ENCODE results near the gene D2HGDH. TPM values are rescaled to one million over a fixed set of nuclear protein-coding genes. Genes with fewer than 3 reads are reported as not detected.

Gene D2HGDH
- polyA plus RNA-seq (ENCODE audit: insufficient read length in 3 of 3): 10 to 100 TPM; 27.5 to 38.9 (median 28.1) TPM

DNA sequence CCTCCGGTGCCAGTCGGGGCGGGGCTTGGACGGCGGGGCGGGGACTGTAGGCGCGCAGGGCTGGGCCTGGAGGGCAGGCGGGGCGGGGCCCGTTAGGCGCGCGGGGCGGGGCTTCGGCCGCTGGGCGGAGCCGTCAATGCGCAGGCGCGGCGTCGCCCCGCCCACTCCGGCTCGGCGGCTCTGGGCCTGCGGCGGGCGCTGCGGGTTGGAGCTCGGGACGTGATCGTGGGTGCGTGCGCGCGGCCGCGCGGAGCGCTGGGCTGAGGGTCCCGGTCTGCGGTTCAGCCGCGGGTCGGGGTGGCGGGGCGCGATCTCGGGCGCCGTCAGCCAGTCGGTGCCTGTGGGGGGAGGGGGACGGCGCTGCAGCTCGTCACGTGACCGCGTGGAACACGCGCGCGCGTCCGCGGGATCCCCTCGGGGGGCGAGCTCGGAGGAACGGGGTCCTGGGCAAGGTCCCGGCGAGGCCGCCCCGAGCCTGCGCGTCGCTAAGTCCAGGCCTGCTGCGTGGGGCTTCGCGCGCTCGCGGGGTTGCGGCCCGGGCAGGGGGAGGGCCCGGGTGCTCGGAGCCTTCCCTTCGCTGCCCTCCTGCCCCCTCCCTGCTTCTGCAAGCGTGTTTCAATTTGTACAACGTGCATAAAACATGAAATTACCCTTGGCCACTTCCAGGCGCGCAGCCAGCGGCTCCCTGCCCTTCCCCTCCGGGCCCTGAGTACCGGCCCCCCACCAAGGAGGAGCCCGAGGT lies at the start of gene D2HGDH:
TSS of gene D2HGDH (plus strand) at position 164 of the 742 bp plus-strand sequence. CDS start 595 bp downstream, outside the sequence.
- peak; percentile 52 to 67 (median 65) for DNase-seq (ENCODE audit: low read depth in 3 of 3, low spot score in 2 of 3)

GRCh38 chr2:241686324-241686649 lies 48.1 kb upstream of the D2HGDH start:
- DNase-seq (ENCODE audit: low read depth in 3 of 3, low spot score in 2 of 3): no peak

DNA sequence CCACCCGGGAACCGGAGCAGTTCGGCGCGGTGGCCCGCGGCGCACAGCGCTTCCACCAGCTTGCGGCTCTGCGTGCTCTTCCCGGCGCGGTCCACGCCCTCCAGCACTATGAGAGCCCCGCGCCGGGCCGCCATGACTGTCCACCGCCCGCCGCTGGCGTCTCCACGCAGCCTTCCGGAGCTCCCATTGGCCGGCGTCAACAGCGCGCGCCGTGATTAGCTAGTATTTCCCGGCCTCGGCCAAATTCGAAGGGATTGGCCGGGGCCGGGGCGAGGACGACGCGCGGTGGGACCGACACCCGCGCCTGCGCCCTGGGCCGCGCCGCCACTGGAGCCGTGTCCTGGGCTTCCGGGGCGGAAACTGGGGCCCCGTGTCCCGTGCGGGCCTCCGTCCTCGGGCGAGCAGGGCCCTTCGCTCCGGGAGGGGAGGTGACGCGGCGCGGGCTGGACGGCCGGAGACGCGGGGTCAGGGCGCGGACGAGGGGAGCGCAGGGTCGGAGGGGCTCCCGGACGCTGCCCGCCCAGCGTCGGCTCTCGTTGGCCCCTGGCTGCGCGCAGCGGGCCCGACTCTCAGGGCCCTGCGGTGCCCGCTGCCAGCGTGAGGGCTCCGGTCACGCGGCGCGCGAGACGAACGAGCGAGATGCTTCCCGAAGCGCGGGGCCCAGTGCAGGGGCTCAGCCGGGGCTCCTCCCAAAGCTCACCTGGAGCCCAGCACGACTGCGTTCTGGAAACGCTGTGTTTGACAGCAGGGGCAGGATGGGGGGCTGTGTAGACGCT lies 47.6 kb upstream of the D2HGDH start, which contains the start of gene DTYMK:
TSS of gene DTYMK (minus strand) at position 166 of the 776 bp plus-strand sequence. CDS start at position 134, 32 bp downstream.
- peak; percentile 60 to 92 (median 81) for DNase-seq (ENCODE audit: low read depth in 3 of 3, low spot score in 2 of 3)

DNA sequence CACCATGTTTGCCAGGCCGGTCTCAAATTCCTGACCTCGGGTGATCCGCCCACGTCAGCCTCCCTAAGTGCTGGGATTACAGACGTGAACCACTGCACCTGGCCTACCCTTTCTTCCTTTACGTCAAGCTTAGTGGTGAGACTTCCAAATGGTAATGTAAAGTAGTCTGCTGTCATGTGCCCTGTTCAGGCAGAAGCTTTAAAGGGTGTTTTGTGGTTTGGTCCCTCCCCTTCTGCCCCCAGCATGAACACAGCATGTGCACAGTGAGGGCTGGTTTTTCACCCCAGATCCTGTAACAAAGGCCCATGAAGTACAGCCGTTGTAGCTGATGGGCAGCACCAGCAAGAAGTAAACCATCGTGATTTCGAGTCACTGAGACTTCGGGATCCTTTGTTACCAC lies 45.1 kb upstream of the D2HGDH start:
- no peak for DNase-seq (ENCODE audit: low read depth in 3 of 3, low spot score in 2 of 3)

DNA sequence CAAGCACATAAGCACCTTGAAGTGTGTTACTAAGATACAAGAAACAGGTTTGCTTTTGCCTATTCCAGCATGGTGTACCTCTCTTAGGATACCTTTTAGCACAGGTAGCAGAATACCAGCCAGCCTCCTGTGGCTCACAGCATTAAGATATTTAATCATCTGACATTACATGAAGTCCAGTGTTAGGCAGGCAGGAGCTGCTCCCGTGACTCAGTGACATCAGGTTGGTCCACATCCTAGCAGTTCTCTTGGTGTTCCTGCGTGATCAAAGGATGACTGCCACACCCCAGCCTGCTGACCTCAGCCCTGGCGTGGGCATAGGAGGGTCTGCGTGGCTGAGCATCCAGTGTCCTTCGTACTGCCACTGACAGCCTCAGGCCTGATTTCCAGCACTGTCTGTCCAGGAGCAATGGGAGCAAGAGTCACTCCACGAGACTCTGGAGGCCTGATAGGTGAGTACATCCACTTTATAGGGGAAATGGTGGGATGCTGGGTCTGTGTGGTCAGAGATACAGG lies 44.2 kb upstream of the D2HGDH start:
- no peak for DNase-seq (ENCODE audit: low read depth in 3 of 3, low spot score in 2 of 3)

- DNase-seq (ENCODE audit: low read depth in 3 of 3, low spot score in 2 of 3): no peak
Observed at GRCh38 chr2:241692448-241692847, 42.0 kb upstream of the D2HGDH start.

DNA sequence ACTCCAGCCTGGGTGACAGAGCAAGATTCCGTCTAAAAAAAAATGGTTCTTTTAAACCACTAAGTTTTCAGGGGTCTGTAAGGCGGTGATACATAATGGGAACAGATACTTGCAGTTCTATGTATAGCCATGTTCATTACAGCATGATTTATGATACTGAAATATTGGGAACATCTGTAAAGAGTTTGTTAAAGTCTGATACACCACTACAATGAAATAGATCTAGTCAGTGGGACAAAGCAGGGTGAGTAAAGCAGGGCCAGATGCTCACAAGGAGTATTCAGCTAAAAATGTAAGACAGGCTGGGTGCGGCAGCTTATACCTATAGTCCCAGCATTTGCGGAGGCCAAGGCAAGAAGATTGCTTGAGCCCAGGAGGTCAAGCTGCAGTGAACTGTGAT lies 38.8 kb upstream of the D2HGDH start:
- no peak for DNase-seq (ENCODE audit: low read depth in 3 of 3, low spot score in 2 of 3)

GRCh38 chr2:241701149-241701398 lies 33.4 kb upstream of the D2HGDH start:
- peak in 1 of 3 donors; percentile 33 for DNase-seq (ENCODE audit: low read depth in 3 of 3, low spot score in 2 of 3)

DNA sequence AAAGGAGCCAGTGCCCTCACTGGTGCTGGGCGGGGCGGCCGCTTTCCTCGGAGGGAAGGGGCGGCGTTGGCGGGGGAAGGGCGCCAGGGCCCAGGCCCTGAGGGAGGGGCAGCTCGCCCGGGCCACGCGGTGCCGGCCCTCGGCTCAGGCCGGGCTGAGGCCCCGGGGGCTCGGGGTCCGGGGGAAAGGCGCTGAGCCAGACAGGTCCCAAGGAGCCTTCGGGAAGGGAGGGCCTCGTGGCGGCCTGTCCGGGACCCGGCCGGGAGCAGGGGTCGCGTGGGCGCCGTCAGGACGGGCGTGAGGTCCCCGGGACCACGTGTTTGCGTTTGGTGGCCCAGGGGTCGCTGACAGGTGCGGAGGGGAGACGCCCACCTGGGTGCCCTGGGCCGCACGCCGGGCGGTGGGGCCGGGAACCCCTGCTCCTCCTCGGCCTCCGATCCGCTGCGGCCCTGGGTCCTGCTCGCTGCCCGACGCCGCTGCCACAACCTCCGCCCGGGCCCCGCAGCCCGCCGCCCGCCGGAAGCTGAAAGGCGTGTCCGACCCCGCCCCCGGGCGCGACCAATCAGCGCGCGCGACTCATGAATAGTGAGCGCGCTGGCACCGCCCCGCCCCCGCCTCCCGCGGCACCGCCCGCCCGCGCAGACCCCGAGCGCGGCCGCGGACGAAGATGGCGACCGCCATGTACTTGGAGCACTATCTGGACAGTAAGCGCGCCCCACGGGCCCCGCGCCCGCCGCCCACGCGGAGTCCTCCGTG lies 32.9 kb upstream of the D2HGDH start, which contains the start of gene ING5:
TSS of gene ING5 (plus strand) at position 641 of the 756 bp plus-strand sequence. CDS start at position 668, 27 bp downstream.
- DNase-seq (ENCODE audit: low read depth in 3 of 3, low spot score in 2 of 3): peak; percentile 60 to 86 (median 81)

- peak; percentile 45 to 74 (median 71) for DNase-seq (ENCODE audit: low read depth in 3 of 3, low spot score in 2 of 3)
Observed at GRCh38 chr2:241702155-241703031, 32.0 kb upstream of the D2HGDH start.

DNA sequence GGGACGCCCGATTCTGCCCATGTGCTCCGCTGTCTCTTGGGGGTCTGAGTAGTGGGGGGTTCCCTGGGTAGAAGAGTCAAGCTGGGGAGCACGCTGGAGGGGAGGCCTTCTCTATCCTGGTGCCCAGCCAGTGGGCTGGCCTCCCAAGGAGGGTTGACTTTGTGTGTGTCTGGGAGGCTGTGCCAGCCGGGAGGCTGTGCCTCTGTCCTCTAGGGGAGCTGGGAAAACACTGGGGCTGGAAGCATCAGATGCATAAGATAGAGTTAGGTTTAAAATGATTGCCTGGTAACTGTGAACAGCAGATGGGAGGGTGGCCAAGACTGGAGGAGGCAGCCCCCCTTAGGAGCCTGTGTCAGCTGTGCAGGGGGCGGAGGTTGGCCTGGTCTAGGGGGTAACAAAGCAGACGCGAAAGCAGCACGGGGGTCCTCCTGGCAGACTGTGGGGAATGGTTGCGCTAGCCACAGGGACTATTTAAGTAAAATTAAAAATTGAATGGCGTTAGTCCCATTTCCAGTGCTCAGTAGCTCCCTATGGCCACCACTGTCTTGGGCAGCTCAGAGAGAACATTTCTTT lies 31.3 kb upstream of the D2HGDH start:
- no peak for DNase-seq (ENCODE audit: low read depth in 3 of 3, low spot score in 2 of 3)

- no peak for DNase-seq (ENCODE audit: low read depth in 3 of 3, low spot score in 2 of 3)
Observed at GRCh38 chr2:241706537-241706936, 27.9 kb upstream of the D2HGDH start.

- no peak for DNase-seq (ENCODE audit: low read depth in 3 of 3, low spot score in 2 of 3)
Observed at GRCh38 chr2:241708879-241709278, 25.6 kb upstream of the D2HGDH start.

DNA sequence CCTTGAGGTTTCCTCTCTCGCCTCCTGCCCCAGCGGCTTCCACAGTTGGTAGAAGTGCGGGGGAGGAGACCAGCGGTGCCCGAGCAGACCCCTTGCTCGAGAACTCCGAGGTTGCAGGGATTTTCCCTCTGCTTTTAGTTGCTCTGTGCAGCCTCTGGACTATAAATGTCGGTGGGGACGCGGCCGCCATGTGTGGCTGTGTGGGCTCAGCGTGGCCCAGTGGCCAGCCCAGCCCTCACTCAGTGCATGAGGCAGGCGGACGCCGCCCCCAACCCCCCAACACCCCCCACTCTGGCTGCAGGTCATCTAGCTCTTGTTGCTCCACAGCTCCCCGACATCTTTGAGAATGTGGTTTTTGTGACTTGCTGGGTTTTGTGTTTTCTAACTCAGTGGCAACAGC lies 15.3 kb upstream of the D2HGDH start:
- DNase-seq (ENCODE audit: low read depth in 3 of 3, low spot score in 2 of 3): no peak

DNA sequence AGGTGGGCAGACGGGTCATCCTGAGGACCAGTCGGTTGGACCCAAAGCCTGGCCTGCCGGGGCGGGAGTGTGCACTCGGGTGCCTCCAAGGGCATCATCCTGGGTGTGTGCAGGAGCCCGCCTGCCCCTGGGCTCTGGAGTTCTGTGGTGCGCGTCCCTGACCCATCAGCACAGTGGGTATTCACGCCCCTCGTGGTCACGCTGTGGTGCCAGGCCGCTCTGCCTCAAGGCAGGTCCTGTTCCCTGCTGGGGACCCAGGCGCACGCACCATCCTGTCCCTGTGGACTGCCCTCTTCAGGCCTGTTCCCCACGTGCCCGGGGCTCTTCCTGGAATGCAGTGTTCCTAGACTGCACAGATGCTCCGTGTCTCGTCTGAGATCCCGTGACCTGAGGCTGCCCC lies 14.3 kb upstream of the D2HGDH start:
- DNase-seq (ENCODE audit: low read depth in 3 of 3, low spot score in 2 of 3): no peak

DNA sequence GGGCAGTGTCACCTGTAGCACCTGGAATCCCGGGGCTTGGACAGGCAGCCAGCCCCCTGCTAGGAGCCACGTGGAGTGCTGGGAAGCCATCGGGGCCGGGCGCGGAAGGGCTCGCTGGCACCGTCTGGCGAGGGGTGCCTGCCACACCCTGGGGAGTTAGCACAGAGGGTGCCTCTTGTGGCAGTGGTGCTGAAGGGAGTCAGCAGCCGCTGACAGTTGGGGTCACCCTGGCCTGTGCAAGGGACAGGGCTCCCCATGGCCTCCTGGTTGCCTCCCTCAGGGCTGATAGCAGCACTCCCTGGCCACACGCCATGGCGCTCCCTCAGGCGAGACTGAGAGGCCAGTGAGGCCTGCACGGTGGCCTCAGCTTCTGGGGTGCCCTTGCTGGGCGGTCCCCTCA lies 13.9 kb upstream of the D2HGDH start:
- no peak for DNase-seq (ENCODE audit: low read depth in 3 of 3, low spot score in 2 of 3)

GRCh38 chr2:241721852-241722251 lies 12.6 kb upstream of the D2HGDH start:
- no peak for DNase-seq (ENCODE audit: low read depth in 3 of 3, low spot score in 2 of 3)

DNA sequence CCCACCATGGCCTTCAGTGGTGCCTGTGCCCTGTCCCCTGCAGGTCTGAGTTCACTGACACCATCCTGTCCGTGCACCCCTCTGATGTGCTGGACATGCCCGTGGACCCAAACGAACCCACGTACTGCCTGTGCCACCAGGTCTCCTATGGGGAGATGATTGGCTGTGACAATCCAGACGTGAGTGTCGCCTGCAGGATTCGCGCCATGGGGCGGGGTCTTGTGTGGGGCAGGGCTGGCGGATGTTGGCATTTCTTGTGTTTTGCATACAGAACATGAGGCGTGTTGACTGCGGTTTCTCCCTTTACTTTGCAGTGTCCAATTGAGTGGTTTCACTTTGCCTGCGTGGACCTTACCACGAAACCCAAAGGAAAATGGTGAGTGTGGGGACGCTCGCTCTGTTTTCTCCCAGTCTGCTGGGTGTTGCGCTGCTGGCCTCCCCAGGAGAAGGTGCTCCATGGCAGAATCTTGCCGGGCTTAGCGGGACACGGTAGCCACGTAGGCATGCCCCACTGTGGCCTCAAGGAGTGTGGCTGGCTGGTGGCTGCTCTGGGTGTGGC lies 11.5 kb upstream of the D2HGDH start:
- DNase-seq (ENCODE audit: low read depth in 3 of 3, low spot score in 2 of 3): no peak

DNA sequence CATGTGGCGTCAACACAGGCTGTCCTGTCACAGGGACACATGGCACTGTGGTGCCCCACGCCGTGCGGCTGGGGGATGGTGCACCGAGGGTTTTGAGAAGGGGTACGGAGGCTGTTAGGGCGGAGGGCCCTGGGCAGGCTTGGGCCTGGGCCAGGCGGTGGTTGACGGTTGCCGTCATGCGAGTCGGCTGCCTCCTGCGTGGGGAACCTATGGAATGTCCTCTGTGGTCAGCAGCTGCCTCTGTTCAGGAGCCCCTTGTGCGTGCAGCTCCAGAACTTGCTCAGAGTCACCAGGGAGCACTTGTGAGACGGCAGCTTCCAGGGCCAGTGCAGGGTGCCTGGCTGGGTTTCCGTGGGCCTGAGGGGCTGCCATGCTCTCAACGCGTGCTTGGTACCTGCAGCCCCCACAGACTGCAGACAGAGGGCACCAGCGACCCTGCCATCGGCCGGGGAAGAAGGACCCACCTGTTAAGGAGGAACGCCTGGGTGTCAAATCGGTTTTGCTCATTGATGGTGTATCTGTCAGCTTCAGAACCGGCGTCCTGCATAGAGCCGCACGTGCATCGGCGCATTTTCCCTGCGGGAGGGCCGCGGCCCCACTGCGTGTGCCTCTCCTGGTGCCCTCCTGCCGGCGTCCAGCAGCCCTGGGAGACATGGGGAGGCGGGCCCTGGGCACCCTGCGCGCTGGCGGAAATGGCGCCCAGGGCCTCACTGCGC lies 10.0 kb upstream of the D2HGDH start:
- no peak for DNase-seq (ENCODE audit: low read depth in 3 of 3, low spot score in 2 of 3)

All from right renal cortex interstitium (tissue), 3 donors.